Measurements from ENCODE around the gene CA7. TPM values are rescaled to one million over a fixed set of nuclear protein-coding genes. Genes with fewer than 3 reads are reported as not detected.

Gene CA7
- total RNA-seq, 2 donors from 2014 or later: not detected

GRCh38 chr16:66848172-66848571 is 4.0 kb downstream of the CA7 start:
- Mint-ChIP-seq H3K27ac (no peak overlapping the region), H3K9me3 (no peaks in the 10 kb centered on the region), H3K36me3 (ENCODE audit: low read depth) (no peaks in the 10 kb centered on the region), H3K27me3 (ENCODE audit: insufficient read depth) (peaks cover 56% of the 10 kb centered on the region), H3K4me1 (peaks cover 2% of the 10 kb centered on the region), H3K4me3 (no peak overlapping the region)
- H3K27me3 ChIP-seq (ENCODE audit: control insufficient read depth, insufficient read depth, low read length, poor library complexity, severe bottlenecking): peaks cover 56% of the 10 kb centered on the region
- no peak overlapping the region for H3K27ac ChIP-seq (ENCODE audit: low read depth, low read length)
- no peak for DNase-seq
- 80 to 86% methylated on average over 1 to 2 of the region's 2 CpGs for WGBS, 2 experiments (ENCODE audit: insufficient coverage in 1 of 2, insufficient read length in 1 of 2)
- no peak for TF ChIP-seq CTCF (conservative IDR thresholded peaks at IDR 0.05)
- no peak overlapping the region for H3K4me3 ChIP-seq (ENCODE audit: low read length)
- no peaks in the 10 kb centered on the region for H3K4me1 ChIP-seq (ENCODE audit: control insufficient read depth, insufficient read depth, low read length)
- H3K9me3 ChIP-seq (ENCODE audit: control insufficient read depth, low read length): no peaks in the 10 kb centered on the region
- no peaks in the 10 kb centered on the region for H3K36me3 ChIP-seq (ENCODE audit: control insufficient read depth, insufficient read depth, low read length)
- H3K9ac ChIP-seq (ENCODE audit: extremely low read depth, low read length, poor library complexity, severe bottlenecking): no peak overlapping the region

GRCh38 chr16:66849021-66849420 is 4.8 kb downstream of the CA7 start:
- Mint-ChIP-seq H3K36me3 (ENCODE audit: low read depth) (no peaks in the 10 kb centered on the region), H3K4me1 (peaks cover under 1% of the 10 kb centered on the region), H3K4me3 (no peak overlapping the region), H3K9me3 (no peaks in the 10 kb centered on the region), H3K27me3 (ENCODE audit: insufficient read depth) (peaks cover 47% of the 10 kb centered on the region), H3K27ac (no peak overlapping the region)
- Histone ChIP-seq H3K36me3 (ENCODE audit: control insufficient read depth, insufficient read depth, low read length) (no peaks in the 10 kb centered on the region), H3K9ac (ENCODE audit: extremely low read depth, low read length, poor library complexity, severe bottlenecking) (no peak overlapping the region), H3K4me1 (ENCODE audit: control insufficient read depth, insufficient read depth, low read length) (no peaks in the 10 kb centered on the region), H3K27me3 (ENCODE audit: control insufficient read depth, insufficient read depth, low read length, poor library complexity, severe bottlenecking) (peaks cover 47% of the 10 kb centered on the region), H3K4me3 (ENCODE audit: low read length) (no peak overlapping the region), H3K27ac (ENCODE audit: low read depth, low read length) (no peak overlapping the region), H3K9me3 (ENCODE audit: control insufficient read depth, low read length) (no peaks in the 10 kb centered on the region)
- peak; percentile 27 for DNase-seq
- WGBS, 2 experiments (ENCODE audit: insufficient coverage in 1 of 2, insufficient read length in 1 of 2): 79 to 83% methylated on average over 2 of the region's 2 CpGs
- TF ChIP-seq CTCF (conservative IDR thresholded peaks at IDR 0.05): no peak

- DNase-seq: peak; percentile 62
- H3K27me3 ChIP-seq (ENCODE audit: control insufficient read depth, insufficient read depth, low read length, poor library complexity, severe bottlenecking): peaks cover 42% of the 10 kb centered on the region
- TF ChIP-seq CTCF (conservative IDR thresholded peaks at IDR 0.05): peak; percentile 54
- H3K4me1 ChIP-seq (ENCODE audit: control insufficient read depth, insufficient read depth, low read length): no peaks in the 10 kb centered on the region
- H3K4me1 Mint-ChIP-seq: no peaks in the 10 kb centered on the region
- H3K9ac ChIP-seq (ENCODE audit: extremely low read depth, low read length, poor library complexity, severe bottlenecking): no peak overlapping the region
- H3K9me3 Mint-ChIP-seq: no peaks in the 10 kb centered on the region
- H3K27me3 Mint-ChIP-seq (ENCODE audit: insufficient read depth): peaks cover 43% of the 10 kb centered on the region
- no peak overlapping the region for H3K4me3 Mint-ChIP-seq
- no peaks in the 10 kb centered on the region for H3K36me3 Mint-ChIP-seq (ENCODE audit: low read depth)
- no peaks in the 10 kb centered on the region for H3K9me3 ChIP-seq (ENCODE audit: control insufficient read depth, low read length)
- H3K27ac ChIP-seq (ENCODE audit: low read depth, low read length): no peak overlapping the region
- whole genome bisulfite sequencing, 2 experiments (ENCODE audit: insufficient coverage in 1 of 2, insufficient read length in 1 of 2): 80 to 82% methylated on average over 3 to 4 of the region's 4 CpGs
- H3K4me3 ChIP-seq (ENCODE audit: low read length): no peak overlapping the region
- no peaks in the 10 kb centered on the region for H3K36me3 ChIP-seq (ENCODE audit: control insufficient read depth, insufficient read depth, low read length)
- no peak overlapping the region for H3K27ac Mint-ChIP-seq
Observed at GRCh38 chr16:66849549-66849948, 5.3 kb downstream of the CA7 start.

Measured in endodermal cell (in vitro differentiated cells).